OCI-LY7 (cell line): ENCODE measurements around the gene KDM4B. TPM values are rescaled to one million over a fixed set of nuclear protein-coding genes. Genes with fewer than 3 reads are reported as not detected.

Experiments used
- BruUV-seq: library from RNA; stranded (reverse); fragments of 400-500 nt; replicated peaks from 2 replicates; lab custom pipeline; 2021; lab: Mats Ljungman, UMichigan
- CTCF ChIA-PET: fragments of 300-600 bp; sonication (Branson Sonifier 250); formaldehyde crosslinking; loops from one replicate; lab custom pipeline; 2022; ENCODE audit warnings: antibody characterized with exemption; ENCODE audit not compliant: unreplicated experiment; lab: Charles Lee
- POLR2A ChIA-PET: fragments of 300-600 bp; sonication (Branson Sonifier 250); formaldehyde crosslinking; loops from one replicate; lab custom pipeline; 2022; ENCODE audit warnings: antibody characterized with exemption; lab: Charles Lee
- DNase-seq: peaks from one replicate; pipeline ENCODE4 v3.0.0-alpha.2; 2015; ENCODE audit warnings: low spot score
- H2AFZ ChIP-seq: fragments of 200-600 bp; sonication (generic), shearing (Covaris generic); 2 replicates; pipeline ENCODE4 v1.6.1; 2014; ENCODE audit warnings: mild to moderate bottlenecking, antibody characterized with exemption, low read length, moderate library complexity
- H3K27ac ChIP-seq: fragments of 200-600 bp; sonication (generic); 2 replicates; pipeline ENCODE4 v1.5.1; 2014; ENCODE audit warnings: mixed run types, low read depth, mild to moderate bottlenecking, moderate library complexity, low read length, inconsistent platforms; ENCODE audit not compliant: poor library complexity, severe bottlenecking
- H3K36me3 ChIP-seq: fragments of 200-600 bp; sonication (generic); 2 replicates; pipeline ENCODE4 v1.6.1; 2014; ENCODE audit warnings: mild to moderate bottlenecking, antibody characterized with exemption, low read length, moderate library complexity, mixed read lengths; ENCODE audit not compliant: insufficient read depth
- H3K4me1 ChIP-seq: fragments of 200-600 bp; sonication (generic); 2 replicates; pipeline ENCODE4 v1.5.1; 2014; ENCODE audit warnings: mild to moderate bottlenecking, low read length; ENCODE audit not compliant: insufficient read depth, poor library complexity, severe bottlenecking
- H3K4me2 ChIP-seq: fragments of 200-600 bp; sonication (generic); 2 replicates; pipeline ENCODE4 v1.6.1; 2014; ENCODE audit warnings: mild to moderate bottlenecking, low read length
- H3K4me3 ChIP-seq: fragments of 200-600 bp; sonication (generic); 2 replicates; pipeline ENCODE4 v1.5.1; 2014; ENCODE audit warnings: mild to moderate bottlenecking, low read depth, low read length; ENCODE audit not compliant: poor library complexity, severe bottlenecking
- H3K79me2 ChIP-seq: fragments of 200-600 bp; sonication (generic); 2 replicates; pipeline ENCODE4 v1.6.1; 2016; ENCODE audit warnings: low read depth, mild to moderate bottlenecking, low read length, moderate library complexity, mixed read lengths; ENCODE audit not compliant: insufficient read depth
- H3K9me2 ChIP-seq: fragments of 200-600 bp; sonication (generic); 2 replicates; pipeline ENCODE4 v1.6.1; 2016; ENCODE audit warnings: mild to moderate bottlenecking, low read length, mixed read lengths; ENCODE audit not compliant: insufficient read depth
- H3K9me3 ChIP-seq: fragments of 200-600 bp; sonication (generic); 2 replicates; pipeline ENCODE4 v1.6.1; 2014; ENCODE audit warnings: mild to moderate bottlenecking, mixed run types, low read length, mixed read lengths
- H4K20me1 ChIP-seq: fragments of 200-600 bp; sonication (generic); 2 replicates; pipeline ENCODE4 v1.6.1; 2014; ENCODE audit warnings: mild to moderate bottlenecking, antibody characterized with exemption, low read length, moderate library complexity, mixed read lengths; ENCODE audit not compliant: insufficient read depth
- EZH2phosphoT487 ChIP-seq: fragments of 200-600 bp; sonication (generic); IDR thresholded peaks from 2 replicates; pipeline ENCODE4 v1.6.1; 2018; ENCODE audit warnings: low read depth, borderline replicate concordance, mild to moderate bottlenecking, mixed run types, antibody characterized with exemption, low read length, moderate library complexity, mixed read lengths
- intact Hi-C: fragments of 100-400 bp; cut with micrococcal nuclease; formaldehyde crosslinking; loops from one replicate; pipeline ENCODE4 v1.10.0; 2022; ENCODE audit not compliant: unreplicated experiment
- total RNA-seq, 2 experiments: library from RNA; depleted of rRNA in 1 of 2; stranded (reverse); fragments of >200 nt in 1 of 2; shearing (Covaris generic) in 1 of 2; gene quantifications; 2 replicates each; pipeline ENCODE4 v1.2.3, GENCODE V29; 2014 to 2022
- TF ChIP-seq, protein P1 (sequence below): fragments of 200-600 bp; sonication (generic); conservative IDR thresholded peaks from 2 replicates; pipeline ENCODE4 v1.5.1; 2014; ENCODE audit warnings: mild to moderate bottlenecking, antibody characterized with exemption, low read length, moderate library complexity, mixed read lengths

KDM4B gene
- total RNA-seq, 2 experiments from 2014 or later, result 24.3 to 44.2 TPM

DNA sequence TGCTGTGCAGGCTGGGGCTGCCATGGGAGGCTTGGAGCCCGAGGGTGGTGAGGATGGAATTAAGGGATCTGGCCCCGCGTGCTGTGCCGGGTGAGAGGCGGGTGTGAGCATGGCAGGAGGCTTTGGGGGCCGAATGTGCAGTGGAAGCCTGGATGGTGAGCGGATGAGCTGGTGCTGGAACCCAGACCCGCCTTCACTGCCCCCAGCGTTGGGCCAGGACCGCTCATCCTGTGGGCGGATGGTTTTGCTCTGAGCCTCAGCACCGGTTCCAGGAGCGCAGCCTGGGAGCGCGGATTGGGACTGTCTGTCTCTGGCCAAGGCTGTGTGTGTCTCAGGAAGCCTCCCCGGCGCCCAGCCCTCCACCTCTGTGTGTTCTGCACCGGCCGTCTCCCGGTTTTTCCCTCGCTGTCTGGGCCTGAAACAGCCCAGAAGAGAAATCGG is 16.7 kb downstream of the KDM4B start:
- TF ChIP-seq, protein P1, sequence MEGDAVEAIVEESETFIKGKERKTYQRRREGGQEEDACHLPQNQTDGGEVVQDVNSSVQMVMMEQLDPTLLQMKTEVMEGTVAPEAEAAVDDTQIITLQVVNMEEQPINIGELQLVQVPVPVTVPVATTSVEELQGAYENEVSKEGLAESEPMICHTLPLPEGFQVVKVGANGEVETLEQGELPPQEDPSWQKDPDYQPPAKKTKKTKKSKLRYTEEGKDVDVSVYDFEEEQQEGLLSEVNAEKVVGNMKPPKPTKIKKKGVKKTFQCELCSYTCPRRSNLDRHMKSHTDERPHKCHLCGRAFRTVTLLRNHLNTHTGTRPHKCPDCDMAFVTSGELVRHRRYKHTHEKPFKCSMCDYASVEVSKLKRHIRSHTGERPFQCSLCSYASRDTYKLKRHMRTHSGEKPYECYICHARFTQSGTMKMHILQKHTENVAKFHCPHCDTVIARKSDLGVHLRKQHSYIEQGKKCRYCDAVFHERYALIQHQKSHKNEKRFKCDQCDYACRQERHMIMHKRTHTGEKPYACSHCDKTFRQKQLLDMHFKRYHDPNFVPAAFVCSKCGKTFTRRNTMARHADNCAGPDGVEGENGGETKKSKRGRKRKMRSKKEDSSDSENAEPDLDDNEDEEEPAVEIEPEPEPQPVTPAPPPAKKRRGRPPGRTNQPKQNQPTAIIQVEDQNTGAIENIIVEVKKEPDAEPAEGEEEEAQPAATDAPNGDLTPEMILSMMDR, result no peak
- no peak for TF ChIP-seq EZH2phosphoT487
- no TSS peak for BruUV-seq
- intact Hi-C loops, result no loop called here
- no peaks in the 10 kb centered on the region for H4K20me1 ChIP-seq
- H3K27ac ChIP-seq, result no peak overlapping the region
- CTCF ChIA-PET, result no interaction called here
- no peaks in the 10 kb centered on the region for H3K36me3 ChIP-seq
- no peak overlapping the region for H2AFZ ChIP-seq
- H3K4me2 ChIP-seq, result no peak overlapping the region
- no peaks in the 10 kb centered on the region for H3K9me3 ChIP-seq
- no peak for DNase-seq
- POLR2A ChIA-PET, result interaction anchor here (0.5 to 0.7 kb wide), 2 partner anchors 14 to 171 kb away, joined by 3 read pairs; no protein-coding TSS in a partner anchor
- no peak overlapping the region for H3K4me3 ChIP-seq
- no peaks in the 10 kb centered on the region for H3K79me2 ChIP-seq
- peaks cover 14% of the 10 kb centered on the region for H3K4me1 ChIP-seq
- no peaks in the 10 kb centered on the region for H3K9me2 ChIP-seq

DNA sequence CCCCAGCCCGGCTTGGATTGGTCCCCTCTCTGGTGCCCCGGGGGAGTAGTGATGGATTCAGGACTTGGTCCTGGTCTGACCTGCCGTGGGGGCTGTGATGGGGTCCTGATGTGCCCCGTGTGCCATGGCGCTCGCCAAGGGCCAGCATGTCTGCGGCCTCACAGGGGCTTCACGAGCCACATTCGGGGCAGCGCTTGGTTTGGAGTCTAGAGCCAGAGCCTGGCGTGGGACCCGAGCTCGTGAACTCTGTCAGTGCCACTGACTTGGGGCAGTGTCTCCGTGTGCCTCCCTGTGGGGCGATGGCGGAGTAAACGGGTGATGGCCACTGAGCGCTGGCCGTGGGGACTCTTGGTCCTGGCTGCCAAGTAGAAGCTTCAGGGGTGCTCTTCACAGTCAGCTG is 17.1 kb downstream of the KDM4B start:
- CTCF ChIA-PET, result no interaction called here
- intact Hi-C loops, result no loop called here
- no peak overlapping the region for H3K4me3 ChIP-seq
- H3K36me3 ChIP-seq, result no peaks in the 10 kb centered on the region
- no peaks in the 10 kb centered on the region for H4K20me1 ChIP-seq
- POLR2A ChIA-PET, result interaction anchor here (0.5 kb wide), 1 partner anchor 14 kb away, joined by 3 read pairs; no protein-coding TSS in a partner anchor
- no peaks in the 10 kb centered on the region for H3K9me3 ChIP-seq
- TF ChIP-seq EZH2phosphoT487, result no peak
- TF ChIP-seq, protein P1, result no peak
- no TSS peak for BruUV-seq
- H3K9me2 ChIP-seq, result no peaks in the 10 kb centered on the region
- H3K4me2 ChIP-seq, result no peak overlapping the region
- no peak overlapping the region for H2AFZ ChIP-seq
- no peak for DNase-seq
- peaks cover 9% of the 10 kb centered on the region for H3K4me1 ChIP-seq
- H3K27ac ChIP-seq, result no peak overlapping the region
- no peaks in the 10 kb centered on the region for H3K79me2 ChIP-seq

DNA sequence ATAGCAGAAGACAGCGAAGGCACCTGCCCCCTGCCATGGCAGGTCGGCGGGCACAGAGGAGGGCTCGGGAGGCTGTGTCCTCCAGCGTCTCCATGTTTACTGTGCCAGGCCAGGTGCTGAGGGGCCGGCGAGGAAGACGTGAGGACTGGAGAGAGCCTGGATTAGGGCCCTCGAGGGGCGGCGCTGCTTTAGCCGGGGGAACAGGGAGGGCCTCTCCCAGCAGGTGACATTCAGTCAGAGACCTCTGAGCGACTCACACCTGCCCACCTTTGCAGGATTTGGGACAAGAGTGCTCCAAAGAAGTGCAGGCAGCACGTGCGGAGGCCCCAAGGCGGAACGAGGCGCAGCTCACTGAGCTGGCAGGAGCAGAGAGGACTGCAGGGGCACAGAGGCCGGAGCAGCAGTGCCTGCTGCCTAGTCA is 17.6 kb downstream of the KDM4B start:
- no peak overlapping the region for H3K27ac ChIP-seq
- intact Hi-C loops, result no loop called here
- ChIA-PET POLR2A (interaction anchor here (0.5 kb wide), 1 partner anchor 15 kb away, joined by 3 read pairs; no protein-coding TSS in a partner anchor), CTCF (no interaction called here)
- H2AFZ ChIP-seq, result no peak overlapping the region
- no peaks in the 10 kb centered on the region for H3K9me2 ChIP-seq
- no peak overlapping the region for H3K4me3 ChIP-seq
- no peak overlapping the region for H3K4me2 ChIP-seq
- DNase-seq, result no peak
- no TSS peak for BruUV-seq
- H3K36me3 ChIP-seq, result no peaks in the 10 kb centered on the region
- TF ChIP-seq, protein P1, result no peak
- TF ChIP-seq EZH2phosphoT487, result no peak
- no peaks in the 10 kb centered on the region for H3K9me3 ChIP-seq
- H4K20me1 ChIP-seq, result no peaks in the 10 kb centered on the region
- peaks cover 5% of the 10 kb centered on the region for H3K4me1 ChIP-seq
- no peaks in the 10 kb centered on the region for H3K79me2 ChIP-seq
